BJ (cell line): ENCODE results near the gene BCL2L2. TPM values are rescaled to one million over a fixed set of nuclear protein-coding genes. Genes with fewer than 3 reads are reported as not detected.

Experiments
- CTCF ChIA-PET: fragments of 350-600 bp; formaldehyde crosslinking; extraction: SDS; loops from one replicate; lab custom pipeline; 2021; ENCODE audit warnings: antibody characterized with exemption, inconsistent platforms; lab: Yijun Ruan, JAX
- POLR2A ChIA-PET: fragments of 300-600 bp; sonication (Branson Sonifier 250); formaldehyde crosslinking; extraction: SDS; loops from one replicate; lab custom pipeline; 2021; ENCODE audit warnings: antibody characterized with exemption; lab: Charles Lee
- DNase-seq: peaks from one replicate; pipeline ENCODE4 v3.0.0-alpha.2; 2011; ENCODE audit warnings: low read depth
- H3K27me3 ChIP-seq: 2 replicates; pipeline ENCODE4 v1.6.0; 2011; ENCODE audit warnings: low read length; ENCODE audit not compliant: control insufficient read depth, insufficient read depth
- H3K36me3 ChIP-seq: 2 replicates; pipeline ENCODE4 v1.5.1; 2011; ENCODE audit warnings: low read length; ENCODE audit not compliant: control insufficient read depth, insufficient read depth
- H3K4me3 ChIP-seq: 2 replicates; pipeline ENCODE4 v1.5.1; 2011; ENCODE audit warnings: low read depth, mild to moderate bottlenecking, control low read depth, low read length
- polyA plus RNA-seq: library from polyadenylated mRNA; depleted of rRNA; stranded (reverse); fragments of >200 nt; gene quantifications from 2 replicates; pipeline ENCODE4 v1.2.3, GENCODE V29; 2011
- TF ChIP-seq, protein P1 (sequence below): IDR thresholded peaks from 2 replicates; pipeline ENCODE4 v1.5.1; 2011; ENCODE audit warnings: low read depth, mild to moderate bottlenecking, control low read depth, inconsistent platforms, low read length, moderate library complexity; ENCODE audit not compliant: insufficient read depth

BCL2L2 gene
- polyA plus RNA-seq, 1 experiment = 26.5 TPM

DNA sequence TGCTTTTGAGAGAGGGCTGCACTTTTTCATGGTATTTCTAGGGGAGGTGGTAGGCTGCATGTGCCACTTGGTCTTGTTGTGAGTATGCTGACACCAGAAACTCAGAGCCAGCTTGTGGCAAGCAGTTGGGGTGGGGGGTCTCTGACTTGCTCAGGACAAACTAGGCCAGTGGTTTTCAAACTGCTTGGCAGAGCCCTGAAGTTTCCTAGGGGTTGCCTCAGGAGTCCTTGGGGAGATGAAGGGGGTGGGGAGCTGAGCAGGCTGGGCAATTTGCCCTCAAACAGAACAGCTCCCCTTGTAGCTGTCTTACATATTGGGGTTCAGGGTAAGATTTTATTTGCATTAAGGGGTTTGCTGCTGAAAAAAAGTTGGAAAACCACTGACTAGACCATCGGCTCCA lies 3.9 kb downstream of the BCL2L2 start:
- Histone ChIP-seq H3K27me3 (no peaks in the 10 kb centered on the region), H3K4me3 (no peak overlapping the region), H3K36me3 (peaks cover 23% of the 10 kb centered on the region)
- DNase-seq = no peak
- POLR2A ChIA-PET = interaction anchor here (1.1 kb wide), 1 partner anchor 11 kb away, joined by 3 read pairs; the partner anchor contains the start of gene PABPN1
- CTCF ChIA-PET = interaction anchor here (0.6 to 1.0 kb wide), 2 partner anchors 9 kb away, joined by 3 read pairs; no protein-coding TSS in a partner anchor
- TF ChIP-seq, protein P1, sequence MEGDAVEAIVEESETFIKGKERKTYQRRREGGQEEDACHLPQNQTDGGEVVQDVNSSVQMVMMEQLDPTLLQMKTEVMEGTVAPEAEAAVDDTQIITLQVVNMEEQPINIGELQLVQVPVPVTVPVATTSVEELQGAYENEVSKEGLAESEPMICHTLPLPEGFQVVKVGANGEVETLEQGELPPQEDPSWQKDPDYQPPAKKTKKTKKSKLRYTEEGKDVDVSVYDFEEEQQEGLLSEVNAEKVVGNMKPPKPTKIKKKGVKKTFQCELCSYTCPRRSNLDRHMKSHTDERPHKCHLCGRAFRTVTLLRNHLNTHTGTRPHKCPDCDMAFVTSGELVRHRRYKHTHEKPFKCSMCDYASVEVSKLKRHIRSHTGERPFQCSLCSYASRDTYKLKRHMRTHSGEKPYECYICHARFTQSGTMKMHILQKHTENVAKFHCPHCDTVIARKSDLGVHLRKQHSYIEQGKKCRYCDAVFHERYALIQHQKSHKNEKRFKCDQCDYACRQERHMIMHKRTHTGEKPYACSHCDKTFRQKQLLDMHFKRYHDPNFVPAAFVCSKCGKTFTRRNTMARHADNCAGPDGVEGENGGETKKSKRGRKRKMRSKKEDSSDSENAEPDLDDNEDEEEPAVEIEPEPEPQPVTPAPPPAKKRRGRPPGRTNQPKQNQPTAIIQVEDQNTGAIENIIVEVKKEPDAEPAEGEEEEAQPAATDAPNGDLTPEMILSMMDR = no peak

DNA sequence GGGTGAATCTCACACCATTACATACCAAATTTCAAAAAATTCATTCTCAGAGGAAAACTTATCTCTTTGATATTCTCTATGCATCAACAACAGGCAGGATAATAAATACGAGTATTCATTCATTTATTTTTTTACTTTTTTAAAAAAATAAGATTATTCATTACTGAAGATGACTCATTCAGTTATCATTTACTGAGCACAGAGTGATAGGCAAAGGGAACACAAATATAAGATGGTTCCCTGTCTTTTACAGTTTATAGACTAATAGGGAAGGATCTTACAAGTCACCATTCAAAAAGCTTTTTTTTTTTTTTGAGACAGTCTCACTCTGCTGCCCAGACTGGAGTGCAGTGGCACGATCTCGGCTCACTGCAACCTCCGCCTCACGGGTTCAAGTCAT lies 9.7 kb downstream of the BCL2L2 start:
- H3K36me3 ChIP-seq = peaks cover 3% of the 10 kb centered on the region
- DNase-seq = no peak
- H3K4me3 ChIP-seq = no peak overlapping the region
- POLR2A ChIA-PET = no interaction called here
- CTCF ChIA-PET = interaction anchor here (0.6 kb wide), 1 partner anchor 9 kb away, joined by 3 read pairs; the partner anchor contains the start of gene BCL2L2
- TF ChIP-seq, protein P1 = no peak
- no peaks in the 10 kb centered on the region for H3K27me3 ChIP-seq

DNA sequence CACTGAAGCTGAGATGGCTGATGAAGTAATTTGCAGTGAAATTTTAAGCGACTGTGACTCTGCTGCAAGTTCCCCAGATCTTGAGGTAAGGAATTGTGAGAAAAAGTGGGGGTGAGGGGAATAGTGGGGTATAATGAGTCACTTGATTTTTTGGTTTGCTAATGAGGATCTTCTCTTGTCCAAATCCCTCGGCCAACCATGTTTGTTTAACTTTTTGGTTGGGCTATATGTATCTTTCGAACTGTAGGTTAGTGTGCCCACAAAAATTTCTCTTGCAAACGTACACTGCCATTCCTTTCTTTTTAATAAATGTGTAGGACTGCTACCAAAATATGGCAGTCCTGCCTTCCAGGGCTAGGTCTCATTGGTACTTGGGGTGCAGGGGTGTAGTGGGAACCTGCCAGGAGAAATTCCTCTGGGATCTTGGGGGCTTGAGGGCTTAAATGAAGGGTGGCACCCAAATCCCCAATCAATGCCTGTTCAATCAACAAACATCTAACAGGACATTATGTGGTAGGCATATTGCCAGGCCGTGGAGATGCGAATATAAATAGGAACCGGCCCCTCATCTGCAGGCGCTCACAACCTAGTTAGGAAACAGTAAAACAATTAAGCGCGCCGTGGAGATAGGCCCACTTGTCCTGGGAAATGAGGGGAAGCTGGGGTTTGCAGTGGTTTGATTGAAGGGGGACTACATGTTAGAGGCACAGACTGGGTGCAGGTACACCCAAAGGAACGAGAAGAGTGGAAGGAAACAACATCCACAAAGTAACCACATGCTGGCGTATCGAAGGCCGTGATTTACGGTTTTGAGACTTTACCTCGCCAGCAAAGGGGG lies 13.3 kb downstream of the BCL2L2 start:
- ChIA-PET POLR2A (no interaction called here), CTCF (interaction anchor here (0.7 to 1.8 kb wide), 3 partner anchors 19 to 34 kb away, joined by 3 to 6 read pairs (median 3); no protein-coding TSS in a partner anchor)
- no peaks in the 10 kb centered on the region for H3K27me3 ChIP-seq
- DNase-seq = no peak
- peaks cover 8% of the 10 kb centered on the region for H3K36me3 ChIP-seq
- no peak overlapping the region for H3K4me3 ChIP-seq
- TF ChIP-seq, protein P1 = no peak

DNA sequence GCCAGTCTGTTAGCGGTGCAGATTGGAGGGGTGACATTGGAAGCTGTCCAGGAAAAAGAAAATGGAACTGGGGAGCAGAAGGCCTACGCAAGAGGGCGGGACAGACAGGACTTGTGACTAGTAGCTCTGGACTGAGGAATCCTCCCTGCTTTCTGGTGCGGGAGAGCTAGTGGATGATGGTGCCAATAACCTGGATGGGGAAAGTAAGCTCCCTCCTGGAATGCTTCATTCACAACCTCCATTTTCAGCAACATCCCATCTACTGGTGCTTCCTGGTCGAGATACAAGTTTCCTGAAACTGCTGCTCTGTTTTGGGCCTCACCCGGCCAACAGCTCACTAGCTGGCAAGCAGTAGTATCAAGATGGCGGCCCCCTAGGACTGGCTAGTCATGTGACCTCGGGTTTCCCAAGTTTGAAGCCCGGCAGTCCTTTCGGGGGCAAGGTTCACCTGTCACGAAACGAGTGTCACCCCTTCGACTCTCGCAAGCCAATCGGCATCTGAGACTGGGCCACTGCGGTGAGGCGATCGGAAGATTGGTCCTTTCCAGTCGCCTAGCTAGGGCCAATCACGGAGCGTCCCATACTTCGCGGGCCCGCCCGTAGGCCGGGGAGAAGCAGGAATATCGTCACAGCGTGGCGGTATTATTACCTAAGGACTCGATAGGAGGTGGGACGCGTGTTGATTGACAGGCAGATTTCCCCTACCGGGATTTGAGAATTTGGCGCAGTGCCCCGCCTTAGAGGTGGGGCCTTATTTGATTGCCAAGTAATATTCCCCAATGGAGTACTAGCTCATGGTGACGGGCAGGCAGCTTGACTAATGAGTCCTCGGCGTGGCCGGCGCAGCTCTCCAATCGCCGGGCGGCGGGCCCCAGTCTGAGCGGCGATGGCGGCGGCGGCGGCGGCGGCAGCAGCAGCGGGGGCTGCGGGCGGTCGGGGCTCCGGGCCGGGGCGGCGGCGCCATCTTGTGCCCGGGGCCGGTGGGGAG lies 14.2 kb downstream of the BCL2L2 start, which contains the start of gene PABPN1:
Gene PABPN1 (plus strand): TSS at position 874 of the 988 bp plus-strand sequence. CDS start 13 bp downstream, at position 887.
- POLR2A ChIA-PET = interaction anchor here (0.6 to 1.5 kb wide), 6 partner anchors 10 to 1834 kb away, joined by 3 to 10 read pairs (median 4); partner anchors contain the start of gene BCL2L2
- CTCF ChIA-PET = interaction anchor here (0.6 to 1.6 kb wide), 6 partner anchors 12 to 200 kb away, joined by 3 to 5 read pairs (median 4); partner anchors contain the start of gene PPP1R3E
- H3K36me3 ChIP-seq = peaks cover 11% of the 10 kb centered on the region
- peak; percentile 98 for DNase-seq
- TF ChIP-seq, protein P1 = no peak
- peak within 1 kb of the TSS; percentile 60 for H3K4me3 ChIP-seq
- H3K27me3 ChIP-seq = no peaks in the 10 kb centered on the region
